GM21515 (cell line): ENCODE data around the gene DPPA5.
"Not testable (repeated sequence)": the region's sequence is repeated elsewhere in the genome, so short reads cannot be mapped to it uniquely, and the experiment has no call there.

Experiments
- ATAC-seq: cut with Tn5 transposase; IDR thresholded peaks from one replicate; pipeline ENCODE4 v1.9.1; 2021; ENCODE audit not compliant: unreplicated experiment

The DPPA5 gene, protein sequence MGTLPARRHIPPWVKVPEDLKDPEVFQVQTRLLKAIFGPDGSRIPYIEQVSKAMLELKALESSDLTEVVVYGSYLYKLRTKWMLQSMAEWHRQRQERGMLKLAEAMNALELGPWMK

DNA sequence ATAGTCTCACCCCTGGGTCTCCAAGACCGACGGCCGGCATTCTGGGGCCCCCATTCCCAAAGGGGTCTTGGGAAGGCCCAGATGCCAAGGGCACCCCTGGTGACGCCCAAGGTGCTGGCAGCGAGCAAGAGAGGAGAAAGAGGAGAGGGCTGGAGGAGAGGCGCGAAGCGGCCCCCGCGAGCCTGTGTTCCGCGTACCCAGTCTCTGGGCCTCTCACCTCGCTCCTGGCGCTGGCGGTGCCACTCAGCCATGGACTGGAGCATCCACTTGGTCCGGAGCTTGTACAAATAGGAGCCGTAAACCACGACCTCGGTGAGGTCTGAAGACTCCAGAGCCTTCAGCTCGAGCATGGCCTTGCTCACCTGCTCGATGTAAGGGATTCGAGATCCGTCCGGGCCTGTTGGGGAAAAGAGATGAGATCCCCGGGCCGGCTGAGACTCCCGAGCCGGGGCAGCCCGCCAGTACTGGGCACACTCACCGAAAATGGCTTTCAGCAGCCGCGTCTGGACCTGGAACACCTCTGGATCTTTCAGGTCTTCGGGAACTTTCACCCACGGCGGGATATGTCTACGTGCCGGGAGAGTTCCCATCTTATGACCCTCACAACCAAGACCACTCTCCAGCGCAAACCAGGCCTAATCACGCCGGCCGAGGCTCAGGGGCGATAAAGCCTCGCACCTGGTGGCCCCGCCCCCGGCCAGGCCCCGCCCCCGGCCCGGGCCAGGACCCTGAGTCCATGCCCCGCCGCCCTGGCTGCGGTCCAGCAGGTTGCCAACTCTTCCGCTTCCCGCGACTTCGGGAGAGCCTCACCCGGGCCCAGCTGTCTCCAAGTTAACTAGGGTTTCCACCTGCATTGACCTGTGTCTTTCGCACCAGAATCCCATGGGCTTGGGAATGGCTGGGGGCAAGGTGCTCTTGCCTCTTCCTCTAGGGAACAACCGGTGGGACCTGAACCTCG lies at the start of gene DPPA5:
Gene DPPA5, minus strand, starts transcription at position 641 of the 958 bp plus-strand sequence. Its CDS starts 51 bp downstream, at position 590.
- ATAC-seq: no peak

DNA sequence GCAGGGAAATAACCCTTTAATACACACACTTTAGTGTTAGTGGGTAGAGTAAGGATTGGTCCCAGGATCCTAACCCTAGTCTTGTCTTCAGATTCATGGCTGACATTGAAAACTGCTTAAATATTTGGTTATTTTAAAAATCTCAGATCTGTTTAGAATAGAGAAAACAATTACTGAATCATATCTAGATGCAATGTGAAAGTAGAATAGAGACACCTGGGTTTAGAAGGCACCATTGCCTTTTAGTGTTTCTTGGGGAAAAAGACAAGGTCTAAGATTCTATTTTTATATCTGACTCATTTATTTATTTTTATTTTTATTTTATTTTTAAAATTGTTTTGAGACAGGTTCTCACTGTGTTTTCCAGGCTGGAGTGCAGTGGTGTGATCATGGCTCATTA lies 46.6 kb upstream of the DPPA5 start:
- no peak for ATAC-seq

DNA sequence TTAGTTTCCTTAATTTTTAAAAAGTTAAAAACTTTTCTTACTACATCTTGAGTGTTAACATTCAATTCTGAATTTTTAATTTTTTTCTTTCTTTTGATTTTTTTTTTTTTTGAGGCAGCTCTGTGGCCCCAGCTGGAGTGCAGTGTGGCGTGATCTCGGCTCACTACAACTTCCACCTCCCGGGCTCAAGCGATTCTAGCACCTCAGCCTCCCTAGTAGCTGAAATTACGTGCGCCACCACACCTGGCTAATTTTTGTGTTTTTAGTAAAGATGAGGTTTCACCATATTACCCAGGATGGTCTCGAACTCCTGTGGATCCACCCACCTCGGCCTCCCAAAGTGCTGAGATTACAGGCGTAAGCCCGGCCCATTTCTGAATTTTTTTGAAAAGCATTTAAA lies 41.8 kb upstream of the DPPA5 start:
- ATAC-seq: no peak

DNA sequence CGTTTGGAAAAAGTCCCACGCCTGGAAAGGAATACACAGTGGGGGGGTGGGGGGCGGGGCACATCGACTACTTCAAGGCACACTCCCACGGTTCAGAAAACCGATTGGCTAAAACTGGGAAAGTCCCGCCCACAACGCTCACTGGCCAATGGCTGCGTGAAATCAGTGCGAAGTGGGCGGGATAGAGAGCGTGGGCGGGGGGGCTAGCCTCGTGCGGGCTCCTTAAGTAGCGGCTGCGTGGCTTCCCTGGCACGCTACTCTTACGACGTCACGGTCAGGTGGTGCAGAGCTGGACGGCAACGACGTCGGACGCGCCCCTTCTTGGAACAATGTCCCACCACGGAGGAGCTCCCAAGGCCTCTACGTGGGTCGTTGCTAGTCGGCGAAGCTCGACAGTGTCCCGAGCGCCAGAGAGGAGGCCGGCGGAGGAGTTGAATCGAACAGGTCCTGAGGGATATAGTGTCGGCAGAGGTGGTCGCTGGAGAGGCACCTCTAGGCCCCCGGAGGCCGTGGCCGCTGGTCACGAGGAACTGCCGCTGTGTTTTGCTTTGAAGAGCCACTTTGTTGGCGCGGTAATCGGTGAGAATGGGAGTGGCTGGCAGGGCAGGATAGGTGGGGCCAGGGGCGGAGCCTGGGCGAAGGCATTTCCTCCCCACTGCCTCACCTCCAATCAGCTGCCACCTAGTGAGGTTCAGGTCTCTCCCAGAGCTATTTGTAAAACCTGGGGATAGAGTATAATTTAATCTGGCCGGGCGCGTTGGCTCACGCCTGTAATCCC lies 40.7 kb upstream of the DPPA5 start, which contains the start of gene DDX43:
Gene DDX43, plus strand, starts transcription at position 252 of the 778 bp plus-strand sequence. Its CDS starts 78 bp downstream, at position 330.
- no peak for ATAC-seq

DNA sequence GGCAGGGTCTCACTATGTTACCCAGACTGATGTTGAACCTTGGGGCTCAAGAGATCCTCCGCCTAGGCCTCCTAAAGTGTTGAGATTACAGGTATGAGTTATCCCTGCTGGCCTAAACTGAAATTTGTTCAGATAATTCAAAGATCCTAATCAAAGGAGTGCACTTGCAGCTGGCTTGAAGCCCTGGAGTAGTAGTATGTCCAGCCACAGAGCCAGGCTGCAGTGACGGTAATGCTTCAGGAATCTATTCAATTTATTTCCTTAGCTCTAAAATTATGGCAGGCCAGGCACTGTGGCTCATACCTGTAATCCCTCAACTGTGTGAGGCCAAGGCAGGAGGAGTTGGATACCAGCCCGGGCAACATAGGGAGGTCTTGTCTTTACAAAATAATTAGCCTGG lies 39.2 kb upstream of the DPPA5 start:
- ATAC-seq: no peak

DNA sequence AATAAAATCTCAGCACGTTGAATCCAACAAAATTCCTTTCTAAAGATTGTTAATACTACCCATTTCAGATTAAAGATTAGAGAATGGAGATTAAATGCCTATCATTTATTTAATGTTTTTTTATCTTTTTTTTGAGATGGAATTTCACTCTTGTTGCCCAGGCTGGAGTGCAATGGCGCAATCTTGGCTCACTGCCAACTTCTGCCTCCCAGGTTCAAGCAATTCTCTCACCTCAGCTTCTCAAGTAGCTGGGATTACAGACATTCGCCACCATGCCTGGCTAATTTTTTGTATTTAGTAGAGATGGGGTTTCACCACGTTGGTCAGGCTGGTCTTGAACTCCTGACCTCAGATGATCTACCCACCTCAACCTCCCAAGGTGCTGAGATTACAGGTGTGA lies 38.1 kb upstream of the DPPA5 start:
- ATAC-seq: not testable (repeated sequence)

DNA sequence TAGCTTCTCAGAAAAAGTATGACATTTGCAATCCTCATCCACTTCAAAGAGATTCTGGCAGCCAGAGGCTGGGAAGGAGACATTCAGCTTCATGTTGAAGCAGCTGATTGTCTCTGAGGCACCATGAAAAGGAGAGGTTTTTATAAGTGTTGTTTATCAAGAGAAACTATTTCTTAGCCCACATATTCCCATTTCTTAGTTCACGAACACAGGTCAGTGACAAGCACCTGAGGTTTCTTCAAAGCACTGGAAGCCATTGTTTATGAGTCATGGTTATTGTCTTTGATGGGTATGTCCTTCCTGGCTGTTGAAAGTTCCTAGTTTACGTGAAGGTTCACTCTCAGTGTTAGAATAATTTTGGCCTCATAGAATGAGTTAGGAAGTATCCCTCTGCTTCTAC lies 37.6 kb upstream of the DPPA5 start:
- ATAC-seq: no peak

DNA sequence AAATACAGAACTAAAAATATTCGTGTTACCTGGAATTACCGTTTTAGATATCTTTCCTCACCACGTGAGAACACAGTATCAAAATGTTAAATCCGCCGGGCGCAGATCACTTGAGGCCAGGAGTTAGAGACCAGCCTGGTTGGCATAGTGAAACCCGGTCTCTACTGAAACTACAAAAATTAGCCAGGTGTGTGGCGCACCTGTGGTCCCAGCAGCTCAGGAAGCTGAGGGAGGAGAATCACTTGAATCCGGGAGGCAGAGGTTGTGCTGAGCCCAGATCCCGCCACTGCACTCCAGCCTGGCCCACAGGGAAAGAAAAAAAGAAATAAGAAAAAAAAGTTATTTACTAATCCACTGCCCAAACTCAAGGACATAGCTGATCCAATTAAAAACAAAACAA lies 35.8 kb upstream of the DPPA5 start:
- ATAC-seq: no peak

DNA sequence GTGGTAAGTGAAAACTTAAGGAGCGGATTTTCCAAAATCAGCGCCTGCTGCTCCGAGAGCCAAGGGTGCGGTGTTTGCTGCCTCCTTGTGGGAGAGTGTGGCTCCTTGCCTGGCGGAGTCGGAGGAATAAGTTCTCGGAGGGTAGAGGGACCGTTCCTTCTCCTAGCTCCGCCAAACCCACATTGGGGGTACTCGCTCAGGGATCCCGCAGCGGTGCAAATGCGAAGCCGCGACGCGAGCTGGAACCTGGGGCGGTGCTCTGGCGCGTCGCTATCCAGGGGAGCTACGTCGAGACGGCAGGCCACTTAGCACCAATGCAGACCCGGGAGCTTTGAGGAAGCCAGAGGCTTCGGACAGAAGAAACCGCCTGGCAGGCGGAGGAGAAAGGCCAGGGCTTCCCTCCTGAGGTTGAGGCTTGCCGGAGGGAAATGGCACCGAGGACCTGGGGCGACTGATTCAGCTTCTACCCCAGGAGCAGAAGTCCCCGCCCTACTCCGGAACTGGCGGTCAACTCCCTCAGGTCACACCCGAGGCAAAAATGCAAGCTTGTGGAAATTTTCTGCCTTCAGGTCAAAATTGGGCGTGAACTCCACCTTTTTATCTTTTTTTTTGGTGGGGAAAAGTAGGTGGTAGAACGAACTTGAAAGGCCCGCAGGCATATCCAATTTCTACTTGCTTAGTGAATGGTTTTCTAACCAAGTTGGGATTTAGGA lies 34.9 kb upstream of the DPPA5 start:
- peak; percentile 82 for ATAC-seq

DNA sequence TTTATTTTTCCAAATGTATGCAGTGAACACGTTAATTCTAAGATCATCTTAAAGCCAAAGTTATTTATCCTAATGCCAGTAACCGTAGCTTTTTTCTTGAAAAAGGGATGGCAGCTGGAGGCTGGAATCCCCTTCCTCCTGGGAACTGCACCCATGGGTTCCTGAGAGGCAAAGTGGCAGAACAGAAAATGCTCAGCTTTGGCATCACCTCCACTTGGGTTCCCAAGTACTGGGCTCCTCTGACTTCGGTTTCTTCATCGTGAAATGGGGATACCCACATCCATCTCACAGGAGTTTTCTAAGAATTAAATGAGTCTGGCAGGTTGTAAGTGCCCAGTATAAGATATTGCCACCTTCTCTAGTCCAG lies 34.3 kb upstream of the DPPA5 start:
- no peak for ATAC-seq

DNA sequence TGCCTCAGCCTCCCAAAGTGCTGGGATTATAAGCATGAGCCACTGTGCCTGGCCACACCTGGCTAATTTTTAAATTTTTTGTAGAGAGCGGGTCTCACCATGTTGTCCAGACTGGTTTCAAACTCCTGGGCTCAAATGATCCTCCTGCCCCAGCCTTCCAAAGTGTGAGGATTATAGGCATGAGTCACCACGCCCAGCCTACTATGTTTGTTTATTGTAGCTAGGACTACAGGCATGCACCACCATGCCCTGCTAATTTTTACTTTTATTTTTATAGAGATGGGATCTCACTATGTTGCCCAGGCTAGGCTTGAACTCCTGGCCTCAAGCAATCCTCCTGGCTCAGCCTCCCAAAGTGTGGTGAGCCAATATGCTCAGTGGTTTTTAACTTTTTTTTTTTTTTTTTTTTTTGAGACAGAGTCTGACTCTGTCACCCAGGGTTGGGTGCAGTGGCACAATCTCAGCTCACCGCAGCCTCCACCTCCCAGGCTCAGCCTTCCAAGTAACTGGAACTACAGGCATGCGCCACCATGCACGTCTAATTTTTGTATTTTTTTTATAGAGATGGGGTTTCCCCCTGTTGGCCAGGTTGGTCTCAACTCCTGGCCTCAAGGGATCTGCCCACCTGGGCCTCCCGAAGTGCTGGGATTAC lies 28.5 kb upstream of the DPPA5 start:
- no peak for ATAC-seq

DNA sequence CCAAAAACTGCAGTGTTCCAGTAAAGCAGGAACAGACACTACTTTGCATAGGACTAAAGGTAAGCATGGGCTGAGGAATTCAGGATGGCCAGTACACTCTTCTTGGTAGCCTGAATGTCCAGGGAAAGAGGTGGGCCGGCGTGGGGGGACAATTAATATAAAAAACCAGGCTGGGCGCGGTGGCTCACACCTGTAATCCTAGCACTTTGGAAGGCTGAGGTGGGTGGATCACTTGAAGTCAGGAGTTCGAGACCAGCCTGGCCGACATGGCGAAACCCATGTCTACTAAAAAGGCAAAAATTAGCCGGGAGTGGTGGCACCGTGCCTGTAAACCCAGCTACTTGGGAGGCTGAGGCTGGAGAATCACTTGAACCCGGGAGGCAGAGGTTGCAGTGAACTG lies 27.5 kb upstream of the DPPA5 start:
- not testable (repeated sequence) for ATAC-seq

DNA sequence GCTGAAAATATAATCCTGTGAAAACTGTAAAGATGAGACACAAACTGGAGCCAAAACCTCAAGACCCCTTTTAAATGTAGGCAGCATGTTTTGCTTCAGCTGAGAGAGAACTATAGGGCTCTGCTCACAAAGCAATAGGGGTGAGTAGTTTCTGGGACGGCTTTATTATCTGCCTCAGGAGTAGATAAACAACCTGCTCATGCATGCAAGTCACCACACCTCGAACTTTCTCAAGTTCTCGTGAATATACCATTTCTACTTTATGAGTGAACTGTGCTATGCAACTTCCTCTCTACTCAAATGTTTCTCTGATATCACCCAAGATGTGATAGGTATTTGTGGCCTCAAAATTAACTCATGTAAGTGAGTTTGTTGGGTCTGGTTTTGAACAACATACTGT lies 23.1 kb upstream of the DPPA5 start:
- no peak for ATAC-seq

DNA sequence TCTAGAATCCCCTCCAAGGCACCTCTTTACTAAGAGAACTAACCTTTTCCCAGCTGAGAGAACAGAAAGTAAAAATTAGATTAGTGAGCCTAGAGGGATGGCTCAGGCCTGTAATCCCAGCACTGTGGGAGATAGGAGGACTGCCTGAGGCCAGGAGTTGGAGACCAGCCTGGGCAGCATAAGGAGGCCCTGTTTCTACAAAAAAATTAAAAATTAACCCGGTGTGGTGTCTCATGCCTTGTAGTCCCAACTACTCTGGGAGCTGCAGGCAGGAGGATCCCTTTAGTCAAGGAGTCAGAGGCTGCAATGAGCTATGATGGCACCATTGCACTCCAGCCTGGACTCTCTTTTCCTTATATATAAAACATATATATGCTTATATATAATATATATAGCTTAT lies 21.1 kb upstream of the DPPA5 start:
- ATAC-seq: no peak

DNA sequence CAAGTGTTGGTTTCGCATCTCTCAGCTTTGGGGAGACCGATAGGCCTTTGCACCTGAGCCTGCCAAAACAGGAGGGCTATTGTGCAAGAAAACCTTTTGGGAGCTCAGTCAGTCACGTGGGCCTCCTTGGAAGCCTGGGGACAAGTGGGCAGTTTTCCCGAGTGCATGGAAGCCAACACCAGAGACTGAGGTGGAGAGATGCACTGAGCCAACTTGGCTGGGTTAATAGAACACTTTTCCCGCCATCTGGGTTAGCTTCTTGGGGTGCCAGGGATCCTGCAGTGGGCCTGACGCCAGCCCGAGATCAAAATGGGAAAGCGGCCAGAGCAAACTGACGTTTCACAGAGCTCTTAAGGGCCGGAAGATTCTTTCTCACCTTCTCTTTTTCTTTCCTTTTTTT lies 18.4 kb upstream of the DPPA5 start:
- ATAC-seq: no peak

DNA sequence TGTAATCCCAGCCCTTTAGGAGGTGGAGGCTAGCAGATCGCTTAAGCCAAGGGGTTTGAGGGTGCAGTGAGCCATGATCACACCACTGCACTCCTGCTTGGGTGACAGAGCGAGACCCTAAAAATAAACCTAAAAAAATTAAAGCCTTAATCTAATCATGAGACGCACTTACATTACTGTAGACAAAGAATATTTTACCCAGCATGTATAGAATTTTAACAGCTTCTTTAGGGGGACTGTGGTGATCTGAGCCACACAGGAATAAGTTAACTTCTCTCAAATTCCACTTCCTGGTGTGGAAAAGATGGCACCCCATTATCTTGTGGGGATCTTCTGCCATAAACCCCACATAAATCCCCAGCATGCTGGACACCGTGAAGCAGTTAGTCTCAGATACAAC lies 17.9 kb upstream of the DPPA5 start:
- no peak for ATAC-seq

DNA sequence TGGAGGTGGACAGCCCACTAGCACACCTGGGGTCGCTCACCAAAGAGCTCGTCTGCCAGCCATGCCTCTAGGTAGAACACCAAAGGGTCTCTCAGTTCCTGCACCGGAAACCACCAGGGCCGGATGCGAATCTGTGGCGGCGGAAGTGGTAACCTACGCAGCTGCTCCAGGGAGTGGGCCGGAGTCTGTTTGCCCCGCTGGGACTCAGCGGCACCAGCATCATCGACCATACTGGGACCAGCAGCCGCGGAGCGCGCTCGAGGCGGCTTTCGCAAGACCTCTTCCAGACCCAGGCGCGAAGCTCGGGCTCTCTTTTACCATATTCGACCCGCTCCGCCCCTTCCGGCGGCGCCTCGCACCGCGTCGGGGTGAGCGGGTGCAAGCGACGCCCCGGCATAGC lies 15.5 kb upstream of the DPPA5 start, which contains the start of gene OOEP:
Gene OOEP, minus strand, starts transcription at position 335 of the 400 bp plus-strand sequence. Its CDS starts 105 bp downstream, at position 230.
- ATAC-seq: no peak

DNA sequence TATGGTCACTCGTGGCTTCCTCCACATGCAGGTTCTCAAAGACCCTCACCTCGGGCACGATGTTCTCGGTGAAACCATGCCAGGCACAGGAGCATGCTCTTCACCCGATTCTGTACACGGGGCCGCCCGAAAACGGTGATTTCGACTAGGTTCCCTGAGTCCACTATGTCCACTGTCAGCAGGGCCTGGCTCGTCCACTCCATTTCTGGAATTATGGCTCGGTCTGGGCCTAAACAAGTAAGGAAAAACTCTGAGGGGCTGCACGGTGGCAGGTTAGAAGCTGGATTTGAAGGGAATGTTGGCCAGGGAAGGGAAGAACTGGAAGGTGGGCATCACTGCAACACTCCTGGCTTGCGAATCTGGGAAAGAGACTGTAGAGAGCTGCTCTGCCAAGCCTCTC lies 15.1 kb upstream of the DPPA5 start:
- ATAC-seq: no peak

DNA sequence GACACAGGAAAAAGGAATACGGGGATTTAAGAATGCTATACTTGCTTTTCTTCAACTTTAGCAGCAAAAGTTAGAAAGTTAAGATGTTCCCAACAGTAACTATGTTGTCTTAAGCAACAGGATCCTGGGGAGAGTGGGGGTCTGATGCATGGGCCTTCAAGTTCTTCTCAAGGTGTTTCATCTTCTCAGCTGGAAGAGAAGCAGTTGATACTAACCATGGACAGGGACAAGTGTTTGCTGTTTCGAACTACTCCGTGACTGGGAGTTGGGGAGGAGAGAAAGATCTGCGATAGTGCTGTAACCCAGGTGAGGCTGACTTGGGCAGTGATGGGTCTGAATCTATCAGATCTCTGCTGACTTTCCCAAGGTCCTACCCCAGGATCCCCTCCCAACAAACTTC lies 14.6 kb upstream of the DPPA5 start:
- no peak for ATAC-seq

DNA sequence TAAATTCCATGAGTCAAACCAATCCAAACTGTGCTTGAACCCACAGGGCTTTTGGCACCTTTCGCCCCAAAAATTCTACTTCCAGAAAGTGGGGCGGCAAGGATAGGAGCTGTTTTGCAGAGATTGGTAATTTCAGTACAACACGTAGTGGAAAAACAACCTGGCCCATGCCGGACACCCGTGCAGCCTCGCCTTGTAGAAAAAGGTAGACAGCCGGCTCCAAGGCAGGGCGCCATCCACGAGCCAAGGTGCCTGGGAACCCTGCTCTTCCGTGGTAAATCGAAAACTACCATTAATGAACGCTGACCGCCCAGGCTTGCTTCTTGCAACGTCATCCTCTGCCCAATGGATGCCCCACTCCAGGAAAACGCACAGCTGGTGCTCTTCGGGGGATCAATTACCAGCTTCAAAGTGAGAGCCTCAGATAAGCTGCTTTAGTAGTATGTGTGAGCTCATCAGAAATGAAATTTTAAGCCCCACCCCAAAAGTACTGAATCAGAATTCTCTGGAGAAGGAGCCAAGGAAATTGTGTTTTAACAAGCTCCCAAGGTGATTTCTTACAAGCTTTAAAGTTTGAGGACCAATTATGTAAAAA lies 13.8 kb upstream of the DPPA5 start:
- ATAC-seq: no peak
